Vagina (tissue), 2 donors: Measurements from ENCODE around the gene TNFAIP3. TPM values are rescaled to one million over a fixed set of nuclear protein-coding genes. Genes with fewer than 3 reads are reported as not detected.

Source experiments
- DNase-seq, 2 donors: peaks; one replicate each; pipeline ENCODE4 v3.0.0-alpha.2; 2017; ENCODE audit errors: extremely low spot score in 2 of 2
- H3K27ac ChIP-seq: fragments of 200-600 bp; sonication (generic); one replicate; pipeline ENCODE4 v1.5.1; 2019
- H3K27me3 ChIP-seq: fragments of 200-600 bp; sonication (generic); one replicate; pipeline ENCODE4 v1.5.1; 2019
- H3K36me3 ChIP-seq, 2 donors: fragments of 200-600 bp; sonication (generic); one replicate each; pipeline ENCODE4 v1.5.1; 2017 to 2019
- H3K4me1 ChIP-seq: fragments of 200-600 bp; sonication (generic); one replicate; pipeline ENCODE4 v1.5.1; 2019
- H3K4me3 ChIP-seq, 2 donors: fragments of 200-600 bp; sonication (generic); 1 replicate in 1 of 2; 2 replicates in 1 of 2; pipeline ENCODE4 v1.5.1; 2016 to 2019
- H3K9me3 ChIP-seq: fragments of 200-600 bp; sonication (generic); one replicate; pipeline ENCODE4 v1.5.1; 2019
- CTCF ChIP-seq, 3 experiments: fragments of 450-650 bp in 2 of 3; fragments of 200-600 bp in 1 of 3; sonication (generic) in 1 of 3; IDR thresholded peaks; one replicate each; pipeline ENCODE4 v1.5.1; 2017 to 2019; ENCODE audit warnings: antibody characterized with exemption in 3 of 3, mild to moderate bottlenecking in 2 of 3, moderate library complexity in 2 of 3
- POLR2A ChIP-seq, 2 donors: fragments of 450-650 bp; IDR thresholded peaks; one replicate each; pipeline ENCODE4 v1.6.1; 2017; ENCODE audit warnings: antibody characterized with exemption in 2 of 2, mild to moderate bottlenecking in 2 of 2, moderate library complexity in 2 of 2
- POLR2AphosphoS5 ChIP-seq, 2 donors: sonication (generic); formaldehyde crosslinking; IDR thresholded peaks; one replicate each; pipeline ENCODE4 v1.9.0; 2017; ENCODE audit warnings: antibody characterized with exemption in 2 of 2, mild to moderate bottlenecking in 2 of 2, low read depth in 1 of 2; ENCODE audit not compliant: insufficient read depth in 1 of 2
- intact Hi-C: fragments of 100-400 bp; cut with DNase I; formaldehyde crosslinking; loops from one replicate; pipeline ENCODE4 v1.15.1; 2023
- total RNA-seq: library from RNA; depleted of rRNA; stranded (reverse); fragments of >200 nt; gene quantifications from one replicate; pipeline ENCODE4 v1.2.3, GENCODE V29; 2016

TNFAIP3 gene
- total RNA-seq, 1 donor from 2014 or later, result 28.5 TPM

- no peak for DNase-seq
- Histone ChIP-seq H3K4me3 (no peak overlapping the region), H3K36me3 (no peaks in the 10 kb centered on the region), H3K27me3 (no peaks in the 10 kb centered on the region), H3K9me3 (no peaks in the 10 kb centered on the region), H3K27ac (no peak overlapping the region), H3K4me1 (peaks cover 22% of the 10 kb centered on the region)
- intact Hi-C loops, result no loop called here
- TF ChIP-seq POLR2AphosphoS5 (IDR thresholded peaks at IDR 0.05; ENCODE audit: insufficient read depth in 1 of 2, low read depth in 1 of 2) (no peak), POLR2A (IDR thresholded peaks at IDR 0.05) (no peak), CTCF (IDR thresholded peaks at IDR 0.05) (no peak)
Measured at GRCh38 chr6:137852811-137853210, 14.2 kb upstream of the TNFAIP3 start.

DNA sequence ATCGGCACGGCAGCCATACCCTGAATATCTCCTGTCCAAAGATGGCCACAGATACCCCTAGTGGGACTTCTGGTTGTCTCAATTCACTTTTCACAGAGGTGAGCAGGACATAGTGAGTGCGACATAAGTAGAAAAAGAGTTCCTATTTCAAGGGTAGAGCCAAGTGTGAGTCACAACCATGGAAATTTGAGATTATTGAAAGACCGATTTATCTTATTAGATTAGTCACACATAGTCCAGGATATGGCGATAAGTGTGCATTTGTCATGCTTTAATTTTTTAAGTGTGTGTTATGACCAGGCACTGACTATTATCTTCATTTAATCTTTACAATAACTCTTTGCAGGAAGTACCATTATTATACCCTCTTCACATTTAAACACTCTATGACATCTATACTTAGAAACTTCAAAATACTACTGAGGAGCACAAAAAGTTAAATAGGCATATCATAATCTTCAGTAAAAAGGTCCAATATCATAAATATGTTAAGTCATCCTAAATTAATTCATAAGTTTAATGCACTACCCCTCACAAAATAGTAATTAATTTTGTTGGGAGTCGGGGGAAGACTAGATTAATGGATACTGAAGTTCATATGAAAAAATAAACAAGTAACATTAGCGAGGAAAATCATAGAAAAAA is 13.4 kb upstream of the TNFAIP3 start:
- Histone ChIP-seq H3K9me3 (no peaks in the 10 kb centered on the region), H3K4me1 (peaks cover 22% of the 10 kb centered on the region), H3K27ac (no peak overlapping the region), H3K36me3 (no peaks in the 10 kb centered on the region), H3K27me3 (no peaks in the 10 kb centered on the region), H3K4me3 (no peak overlapping the region)
- TF ChIP-seq POLR2AphosphoS5 (IDR thresholded peaks at IDR 0.05; ENCODE audit: insufficient read depth in 1 of 2, low read depth in 1 of 2) (no peak), POLR2A (IDR thresholded peaks at IDR 0.05) (no peak), CTCF (IDR thresholded peaks at IDR 0.05) (no peak)
- DNase-seq, result no peak
- intact Hi-C loops, result no loop called here

DNA sequence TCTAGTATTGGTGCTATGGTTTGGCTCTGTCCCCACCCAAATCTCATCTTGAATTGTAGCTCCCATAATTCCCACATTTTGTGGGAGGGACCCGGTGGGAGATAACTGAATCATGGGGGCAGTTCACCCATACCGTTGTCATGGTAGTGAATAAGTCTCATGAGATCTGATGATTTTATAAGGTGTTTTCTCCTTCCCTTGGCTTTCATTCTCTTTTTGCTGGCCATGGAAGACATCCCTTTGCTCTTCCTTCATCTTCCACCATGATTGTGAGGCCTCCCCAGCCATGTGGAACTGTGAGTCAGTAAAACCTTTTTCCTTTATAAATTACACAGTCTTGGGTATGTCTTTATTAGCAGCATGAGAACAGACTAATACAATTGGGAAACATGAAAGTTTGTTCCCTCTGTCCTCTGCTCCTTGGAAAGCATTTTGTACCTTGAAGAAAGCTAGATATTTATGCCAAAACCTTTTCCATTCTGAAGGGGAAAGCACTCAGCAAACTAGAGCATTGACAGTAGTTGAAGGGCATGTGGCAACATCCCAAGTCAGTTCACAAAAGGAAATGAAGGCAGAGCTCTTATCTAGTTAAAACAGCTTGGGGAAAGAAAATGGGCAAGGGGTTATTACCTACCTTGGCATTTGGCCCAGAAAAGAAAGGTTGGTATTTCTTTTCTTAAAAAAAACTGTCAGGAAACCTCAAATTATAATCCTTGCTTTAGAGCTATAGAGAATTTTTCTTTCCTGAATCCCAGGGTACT is 10.7 kb upstream of the TNFAIP3 start:
- Histone ChIP-seq H3K4me1 (peaks cover 7% of the 10 kb centered on the region), H3K36me3 (no peaks in the 10 kb centered on the region), H3K27ac (no peak overlapping the region), H3K27me3 (no peaks in the 10 kb centered on the region), H3K4me3 (no peak overlapping the region), H3K9me3 (no peaks in the 10 kb centered on the region)
- intact Hi-C loops, result no loop called here
- no peak for DNase-seq
- no peak for TF ChIP-seq POLR2AphosphoS5 (IDR thresholded peaks at IDR 0.05; ENCODE audit: insufficient read depth in 1 of 2, low read depth in 1 of 2)
- no peak for TF ChIP-seq CTCF (IDR thresholded peaks at IDR 0.05)
- no peak for TF ChIP-seq POLR2A (IDR thresholded peaks at IDR 0.05)

GRCh38 chr6:137859025-137859424 is 8.0 kb upstream of the TNFAIP3 start:
- intact Hi-C loops, result no loop called here
- Histone ChIP-seq H3K27ac (no peak overlapping the region), H3K9me3 (no peaks in the 10 kb centered on the region), H3K4me1 (no peaks in the 10 kb centered on the region), H3K36me3 (no peaks in the 10 kb centered on the region), H3K4me3 (no peak overlapping the region), H3K27me3 (no peaks in the 10 kb centered on the region)
- TF ChIP-seq POLR2AphosphoS5 (IDR thresholded peaks at IDR 0.05; ENCODE audit: insufficient read depth in 1 of 2, low read depth in 1 of 2) (no peak), CTCF (IDR thresholded peaks at IDR 0.05) (no peak), POLR2A (IDR thresholded peaks at IDR 0.05) (no peak)
- DNase-seq, result no peak
